ENCODE results near the gene DCX.
"Not testable (repeated sequence)": the region's sequence is repeated elsewhere in the genome, so short reads cannot be mapped to it uniquely, and the experiment has no call there.

The DCX gene

DNA sequence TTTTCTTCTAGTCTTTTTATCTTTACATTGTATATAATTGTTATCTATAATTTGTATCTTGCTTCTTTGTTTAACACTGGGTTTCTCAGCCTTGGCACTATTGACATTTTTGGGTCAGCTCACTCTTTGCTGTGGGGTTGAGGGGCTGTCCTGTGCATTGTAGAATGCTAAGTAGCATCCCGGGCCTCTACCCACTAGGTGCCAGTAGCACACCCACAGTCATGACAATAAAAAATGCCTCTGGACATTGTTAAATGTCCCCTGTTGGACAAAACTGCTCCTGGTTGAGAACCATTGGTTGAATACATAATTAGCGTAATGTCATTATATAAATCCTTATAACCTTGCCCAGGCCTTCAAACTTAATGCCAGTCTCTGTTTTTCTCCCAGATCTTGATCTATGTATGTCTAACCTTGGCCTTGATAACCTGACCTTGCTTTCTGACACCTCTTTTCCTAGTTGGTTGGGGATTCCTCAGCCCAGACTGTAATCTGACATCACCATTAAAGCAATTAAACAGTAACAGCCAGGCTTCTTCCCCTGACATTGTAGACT is 46.1 kb downstream of the DCX start:
- no peak for DNase-seq (ENCODE audit: low read depth)

DNA sequence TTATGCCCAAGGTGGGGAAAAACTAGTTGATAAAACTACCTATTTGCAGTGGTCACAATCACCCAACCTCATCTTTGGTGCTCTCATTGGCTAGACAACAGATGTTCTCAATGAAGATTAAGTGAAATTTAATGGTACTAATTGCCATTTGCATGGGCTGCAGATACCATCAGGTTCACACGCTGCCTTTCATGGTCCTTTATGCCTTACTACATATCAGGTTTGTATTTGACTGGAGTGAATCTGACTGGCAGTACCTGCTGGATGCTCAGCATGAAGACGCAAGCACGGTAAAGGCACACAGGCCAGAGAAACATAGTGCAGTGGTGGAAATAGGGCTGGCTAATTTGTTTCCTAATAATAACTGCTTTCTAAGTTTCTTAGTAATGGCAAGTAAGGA is 48.3 kb downstream of the DCX start:
- DNase-seq (ENCODE audit: low read depth): no peak

DNA sequence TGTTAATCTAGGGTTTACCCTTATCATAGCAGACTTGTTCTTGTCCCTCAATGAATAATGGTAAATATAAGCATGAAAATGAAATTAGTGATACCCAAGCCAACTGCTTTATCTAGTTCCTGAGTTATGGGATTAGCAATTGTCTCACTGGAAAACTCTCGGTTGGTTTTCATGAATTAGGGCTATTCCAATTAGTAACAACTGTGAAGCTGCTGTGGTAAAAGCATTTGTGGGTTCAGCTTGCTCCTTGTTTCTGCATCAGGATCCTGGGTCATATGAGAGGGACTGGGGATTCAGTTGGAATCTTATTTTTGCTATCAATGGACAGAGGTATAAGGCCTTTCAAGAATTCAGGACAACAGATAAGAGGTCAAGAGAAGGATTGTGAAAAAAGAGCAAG is 50.2 kb downstream of the DCX start:
- DNase-seq (ENCODE audit: low read depth): no peak

DNA sequence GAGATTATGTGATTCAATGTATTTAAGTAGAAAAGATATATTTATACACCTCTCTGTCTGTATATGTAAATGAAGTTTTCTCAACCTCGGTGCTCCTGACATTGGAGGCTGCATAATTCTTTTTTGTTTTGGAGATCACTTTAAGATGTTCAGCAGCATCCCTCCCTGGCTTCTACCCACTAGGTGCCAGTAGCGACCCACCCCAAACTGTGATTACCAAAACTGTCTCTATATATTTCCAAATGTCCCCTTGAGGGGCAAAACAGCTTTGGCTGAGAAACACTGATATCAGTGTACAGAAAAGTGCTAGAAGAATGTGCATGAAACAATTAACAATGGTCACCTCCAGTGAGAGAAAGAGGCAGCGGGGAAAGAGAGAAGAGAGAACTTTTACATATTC is 51.2 kb downstream of the DCX start:
- DNase-seq (ENCODE audit: low read depth): no peak

DNA sequence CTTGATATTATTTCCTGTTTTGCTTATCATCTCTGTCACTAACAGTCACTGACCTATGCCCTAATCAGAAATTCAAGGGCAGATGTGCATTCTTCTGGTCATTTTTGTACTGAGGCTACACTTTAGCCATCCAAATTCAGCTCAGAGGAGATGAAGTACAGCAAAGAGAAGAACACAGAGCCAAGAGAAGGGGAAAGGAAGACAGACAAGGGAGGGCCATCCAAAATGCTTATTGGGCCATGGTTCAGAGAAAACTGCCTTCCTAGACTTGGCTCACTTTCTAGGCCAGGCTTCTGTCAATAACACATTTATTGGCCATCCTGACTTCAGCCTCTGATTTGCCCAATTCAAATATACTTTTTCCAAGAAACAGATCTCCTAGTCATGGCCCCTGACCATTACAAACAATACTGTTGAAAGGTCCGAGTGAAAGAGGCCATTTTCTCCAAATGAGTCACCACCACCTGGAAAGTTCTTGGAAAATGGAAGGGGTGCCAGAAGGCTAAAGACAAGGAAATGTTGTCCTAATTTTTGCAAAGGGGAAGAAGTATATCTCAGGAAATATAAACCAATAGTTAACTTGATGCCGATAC is 56.4 kb downstream of the DCX start:
- DNase-seq (ENCODE audit: low read depth): no peak

DNA sequence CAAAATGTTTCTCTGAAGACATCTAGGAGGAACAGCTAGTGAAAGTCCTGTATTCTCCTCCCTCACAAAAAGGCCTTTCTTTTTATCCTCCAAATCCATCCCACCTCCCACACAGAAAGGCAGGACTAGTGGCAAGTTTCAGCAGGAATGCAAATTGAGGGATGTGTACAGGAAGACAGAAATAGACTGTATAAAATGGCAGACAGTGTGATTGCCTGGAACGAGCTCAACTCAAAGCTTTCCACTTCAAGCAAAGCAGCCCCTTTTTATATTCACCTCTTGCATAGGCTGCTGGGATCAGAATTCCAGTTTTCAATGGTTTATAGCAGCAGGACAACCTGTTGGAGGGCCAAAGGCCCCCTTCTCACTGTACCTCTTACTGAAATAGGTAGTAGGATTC is 57.5 kb downstream of the DCX start:
- no peak for DNase-seq (ENCODE audit: low read depth)

DNA sequence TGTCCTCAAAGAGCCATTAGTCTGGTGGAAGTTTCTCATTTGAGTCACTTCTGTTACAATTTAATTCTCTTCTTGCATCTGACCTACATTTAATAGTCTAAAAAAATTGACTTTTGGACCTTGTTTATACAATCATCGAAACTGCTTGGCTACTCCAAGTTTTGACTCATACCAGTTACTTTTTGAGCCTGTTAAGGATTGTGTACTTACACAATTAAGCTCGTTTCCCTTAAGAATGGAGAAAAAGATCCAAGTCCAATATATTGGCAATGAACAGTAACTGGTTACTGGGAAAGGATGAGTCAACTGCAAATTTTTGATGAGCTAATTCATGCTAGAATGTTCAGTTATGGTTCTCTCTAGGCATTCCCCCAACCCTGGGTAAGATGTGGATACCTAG is 58.2 kb downstream of the DCX start:
- DNase-seq (ENCODE audit: low read depth): peak; percentile 34

DNA sequence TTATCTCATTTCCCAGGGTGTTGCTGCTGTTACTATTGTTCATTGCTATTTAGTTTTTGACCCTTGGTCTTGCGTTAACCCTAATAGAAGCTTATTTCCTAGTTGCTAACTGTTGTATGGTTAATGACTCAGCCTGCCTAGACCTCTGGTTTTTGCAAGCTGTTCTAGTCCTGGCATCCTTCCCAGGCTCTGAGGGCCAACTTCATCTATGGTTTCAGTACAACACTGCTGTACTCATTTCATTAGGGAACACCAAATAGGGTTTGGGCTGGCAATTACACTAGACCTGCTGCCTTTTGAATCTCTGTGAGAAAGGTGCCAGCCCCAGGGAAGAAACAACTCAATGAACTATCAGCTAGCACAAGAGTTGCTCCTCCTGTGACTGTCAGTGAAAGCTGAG is 59.6 kb downstream of the DCX start:
- DNase-seq (ENCODE audit: low read depth): peak; percentile 62

DNA sequence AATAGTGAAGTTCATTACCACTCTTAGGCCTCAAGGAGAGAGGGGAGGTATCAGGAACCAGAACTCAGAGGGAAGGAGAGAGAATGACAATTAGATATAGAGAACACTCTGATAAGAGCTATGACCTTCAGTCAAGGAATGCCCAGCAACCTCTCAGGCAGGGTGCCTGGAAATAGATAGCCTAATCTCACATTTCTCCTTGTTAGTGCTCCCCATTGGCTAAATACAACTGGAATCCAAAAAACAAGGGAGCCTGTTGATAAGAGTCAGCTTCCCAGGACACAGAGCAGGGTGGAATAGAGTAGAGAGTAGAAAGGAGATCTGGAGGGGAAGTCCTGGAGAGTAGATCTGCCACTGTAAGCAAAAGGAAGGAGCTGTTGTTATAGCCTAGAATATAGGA is 62.1 kb downstream of the DCX start:
- no peak for DNase-seq (ENCODE audit: low read depth)

DNA sequence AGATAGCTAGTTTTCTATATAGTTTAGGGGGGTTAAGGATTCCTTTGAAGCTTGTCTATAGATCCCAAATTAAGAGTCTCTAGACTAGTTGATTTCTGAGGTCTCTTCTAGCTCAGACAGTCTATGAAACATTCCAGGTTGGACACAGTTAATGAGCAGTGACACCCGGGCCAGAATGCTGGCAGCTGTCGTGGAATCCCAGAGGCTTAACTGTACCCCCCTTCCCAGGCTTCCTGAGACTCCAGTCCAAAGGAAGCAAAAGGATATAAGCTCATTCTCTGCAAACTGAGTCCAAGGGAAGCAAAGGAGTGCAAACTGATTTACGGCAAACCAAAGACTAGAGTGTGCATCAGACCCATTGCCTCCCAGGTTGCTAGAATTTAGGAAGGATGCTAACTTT is 62.9 kb downstream of the DCX start:
- DNase-seq (ENCODE audit: low read depth): no peak

DNA sequence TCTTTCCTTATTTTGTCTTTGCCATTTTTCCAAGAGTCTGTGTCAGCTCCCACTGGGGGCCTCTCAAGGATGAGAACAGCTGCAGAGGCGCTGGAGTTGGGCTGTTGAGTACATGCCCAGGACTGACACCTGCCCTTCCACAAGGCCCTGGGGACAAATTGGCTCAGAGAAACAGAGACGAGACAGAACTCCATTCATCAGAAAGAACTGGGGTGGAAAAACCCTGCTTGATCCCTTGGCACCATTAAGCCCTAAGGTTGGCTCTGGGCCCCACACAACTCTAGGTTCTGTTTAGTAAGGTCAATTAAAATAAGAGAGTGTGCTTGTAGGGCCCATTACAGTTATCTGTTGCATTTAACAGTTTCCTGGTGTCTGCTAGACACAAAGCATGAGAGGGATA is 63.6 kb downstream of the DCX start:
- no peak for DNase-seq (ENCODE audit: low read depth)

DNA sequence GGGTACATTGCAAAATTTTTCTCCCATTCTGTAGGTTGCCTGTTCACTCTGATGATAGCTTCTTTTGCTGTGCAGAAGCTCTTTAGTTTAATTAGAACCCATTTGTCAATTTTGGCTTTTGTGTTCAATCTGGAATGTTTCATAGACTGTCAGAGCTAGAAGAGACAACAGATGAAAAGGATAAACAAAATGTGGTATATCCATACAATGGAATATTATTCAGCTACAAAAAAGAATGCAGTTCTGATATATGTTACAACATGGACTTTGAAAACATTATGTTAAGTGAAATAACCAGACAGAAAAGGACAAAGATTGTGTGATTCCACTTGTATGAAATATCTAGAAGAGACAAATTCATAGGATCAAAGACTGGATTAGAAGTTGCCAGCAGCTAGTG is 65.8 kb downstream of the DCX start:
- DNase-seq (ENCODE audit: low read depth): not testable (repeated sequence)

DNA sequence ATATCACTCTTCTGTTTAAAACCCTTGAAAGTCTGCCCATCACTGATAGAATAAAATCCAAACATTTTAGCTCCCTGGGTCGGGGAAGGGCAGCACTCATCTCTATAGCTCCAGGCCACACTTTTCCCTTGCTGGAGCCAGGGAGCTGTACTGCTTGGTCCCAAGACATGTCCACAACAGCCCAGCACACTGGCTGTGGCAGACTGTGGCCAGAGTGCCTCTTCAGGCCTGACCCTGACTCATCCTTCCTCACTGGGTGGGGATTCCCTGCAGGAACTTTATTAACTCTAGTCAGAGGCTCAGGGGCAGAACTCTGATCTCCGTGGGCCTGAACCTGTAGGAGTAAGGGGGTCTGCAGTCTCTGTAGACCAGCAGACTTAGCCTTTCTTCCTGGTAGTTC is 71.9 kb downstream of the DCX start:
- no peak for DNase-seq (ENCODE audit: low read depth)

DNA sequence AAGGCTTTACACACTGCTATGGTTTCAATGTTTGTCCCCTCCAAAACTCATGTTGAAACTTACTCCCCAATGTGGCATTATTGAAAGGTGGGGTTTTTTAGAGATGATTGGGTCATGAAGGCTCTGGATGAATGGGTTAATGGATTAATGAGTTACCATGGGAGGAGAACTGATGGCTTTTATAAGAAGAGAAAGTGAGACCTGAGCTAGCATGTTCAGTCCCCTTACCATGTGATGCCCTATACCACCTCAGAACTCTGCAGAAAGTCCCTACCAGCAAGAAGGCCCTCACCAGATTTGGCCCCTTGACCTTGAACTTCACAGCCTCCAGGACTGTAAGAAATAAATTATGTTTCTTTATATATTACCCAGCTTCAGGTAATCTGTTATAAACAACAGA is 72.8 kb downstream of the DCX start:
- no peak for DNase-seq (ENCODE audit: low read depth)

DNA sequence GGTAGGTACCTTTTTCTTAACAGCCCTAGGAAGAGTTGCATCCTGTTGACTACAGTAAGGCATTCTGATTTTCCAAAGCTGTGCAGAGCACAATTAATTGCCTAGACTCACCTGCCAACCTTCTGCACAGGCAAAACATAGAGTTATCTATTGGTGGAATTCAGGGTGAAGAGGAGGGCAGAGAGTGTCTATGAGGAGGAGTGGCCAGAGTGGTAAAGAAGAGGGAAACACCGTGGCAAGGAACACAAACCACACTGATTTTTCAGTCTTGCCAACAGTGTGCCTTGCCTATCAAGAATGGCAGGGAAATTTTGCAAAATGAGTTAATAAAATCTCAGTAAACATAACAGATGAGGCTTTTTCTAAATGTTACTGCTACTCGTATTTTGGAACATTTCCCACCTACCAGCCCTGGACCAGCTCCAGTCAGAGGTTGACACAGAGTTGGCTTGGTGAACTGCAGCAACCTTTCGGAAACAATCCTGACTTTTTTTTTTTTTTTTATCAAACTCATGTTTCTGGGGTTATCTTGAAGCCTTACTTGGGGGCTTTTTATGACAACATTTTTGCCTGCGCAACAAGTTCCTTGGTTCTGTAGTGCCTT is 73.8 kb downstream of the DCX start:
- DNase-seq (ENCODE audit: low read depth): no peak

DNA sequence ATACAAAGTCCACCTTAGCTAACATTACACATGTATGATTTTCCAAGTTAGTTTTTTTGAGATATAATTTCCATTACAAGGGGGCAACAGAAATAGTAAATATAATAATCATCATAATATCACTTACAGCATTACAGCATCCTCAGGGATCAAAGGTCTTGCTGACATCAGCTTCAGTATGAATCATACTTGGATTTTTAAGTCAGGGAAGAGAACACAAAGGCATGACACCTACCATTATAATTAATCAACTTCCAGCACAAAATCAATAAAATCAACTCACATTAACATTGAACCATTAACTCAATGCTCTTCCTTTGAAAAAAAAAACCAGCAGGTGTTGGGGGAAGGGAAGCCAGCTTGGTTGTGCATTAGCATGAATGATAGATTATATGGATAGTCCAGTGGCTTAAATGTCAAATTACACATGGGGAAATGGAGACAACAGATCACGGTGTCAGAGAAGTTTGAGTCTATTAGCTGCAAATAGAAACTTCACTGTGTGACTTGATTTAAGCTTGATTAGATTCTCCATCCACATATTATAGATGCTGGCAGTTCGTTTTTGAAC is 74.8 kb downstream of the DCX start:
- DNase-seq (ENCODE audit: low read depth): no peak

DNA sequence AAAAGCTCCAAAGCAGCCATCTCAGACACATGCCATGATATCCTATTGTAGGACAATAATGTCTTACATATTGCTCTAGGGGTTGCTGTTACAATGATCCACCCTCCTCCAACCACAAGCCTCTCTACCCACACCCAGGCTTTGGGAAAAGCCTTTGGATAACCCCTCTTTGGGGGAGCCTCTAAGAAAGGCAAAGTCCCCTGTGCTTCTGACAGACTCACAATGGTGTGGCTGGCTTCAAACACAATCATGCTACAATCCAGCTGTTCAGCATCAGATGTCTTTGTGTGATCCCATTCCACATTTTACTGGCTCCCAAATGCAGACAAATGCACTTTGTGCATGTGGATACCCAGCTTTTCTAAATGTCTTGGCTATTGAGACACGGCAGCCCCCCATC is 75.9 kb downstream of the DCX start:
- no peak for DNase-seq (ENCODE audit: low read depth)

DNA sequence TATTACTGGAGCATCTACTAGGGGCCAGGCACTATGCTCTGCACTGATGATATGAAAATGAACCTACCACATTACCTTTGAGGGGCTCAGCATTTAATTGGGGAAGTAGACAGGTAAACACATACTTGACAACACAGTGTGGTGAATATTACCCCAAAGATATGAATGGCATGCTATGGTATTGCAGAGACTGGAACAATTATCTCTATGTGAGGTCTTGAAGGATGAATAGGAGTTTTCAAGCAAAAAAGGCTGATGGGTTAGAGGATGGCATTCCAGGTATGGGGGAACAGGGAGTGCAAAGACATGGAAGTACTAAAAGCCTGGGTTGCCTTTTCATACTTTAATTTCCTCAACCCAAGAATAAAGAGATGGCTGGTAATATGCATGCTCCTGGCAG is 82.6 kb downstream of the DCX start:
- DNase-seq (ENCODE audit: low read depth): no peak

DNA sequence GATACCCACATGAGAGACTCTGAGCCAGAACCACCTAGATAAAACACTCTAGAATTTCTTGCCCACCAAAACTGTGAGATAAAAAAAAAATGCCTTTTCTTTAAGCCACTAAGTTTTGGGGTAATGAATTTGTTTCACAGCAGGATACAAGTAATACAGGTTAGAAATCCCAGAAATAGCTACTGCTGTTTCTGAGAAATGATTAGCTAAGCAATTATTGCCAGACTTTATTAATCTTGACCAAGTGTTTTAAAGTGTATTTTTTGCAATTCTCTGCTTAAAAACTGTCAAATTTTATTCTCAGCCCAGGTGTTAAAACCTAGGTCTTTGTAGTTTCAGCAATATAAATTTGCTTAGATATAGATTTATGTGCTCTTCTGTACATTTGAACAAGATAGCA is 83.1 kb downstream of the DCX start:
- no peak for DNase-seq (ENCODE audit: low read depth)

DNA sequence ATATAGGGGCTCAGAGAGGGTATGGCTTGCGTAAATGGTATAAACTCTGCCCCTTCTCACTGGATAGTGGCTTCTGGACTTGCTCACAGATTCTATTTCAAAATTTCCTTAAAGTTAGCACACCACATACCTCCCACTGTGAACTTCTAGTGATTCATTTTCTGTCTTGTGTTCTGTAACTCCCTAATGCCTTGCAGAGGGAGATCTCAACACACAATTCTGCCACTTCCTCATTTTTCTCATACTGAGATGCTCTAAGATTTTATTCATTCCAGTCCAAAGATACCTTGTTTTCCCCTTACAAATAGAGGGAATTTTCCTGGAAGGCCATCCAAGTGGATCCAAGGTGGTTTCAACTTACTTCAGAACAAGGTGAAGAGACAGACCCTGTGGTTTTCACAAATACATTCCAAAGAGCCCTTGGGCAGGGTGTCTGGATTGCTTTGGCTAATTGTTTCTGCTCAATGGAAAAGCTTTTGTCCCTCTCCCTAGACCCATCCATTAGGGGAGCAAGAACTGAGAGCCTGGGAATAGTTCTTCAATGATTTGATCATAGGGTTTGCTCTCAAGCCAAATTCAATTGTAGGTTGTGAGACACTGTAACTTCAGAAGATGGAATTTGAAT is 89.6 kb downstream of the DCX start:
- no peak for DNase-seq (ENCODE audit: low read depth)

DNA sequence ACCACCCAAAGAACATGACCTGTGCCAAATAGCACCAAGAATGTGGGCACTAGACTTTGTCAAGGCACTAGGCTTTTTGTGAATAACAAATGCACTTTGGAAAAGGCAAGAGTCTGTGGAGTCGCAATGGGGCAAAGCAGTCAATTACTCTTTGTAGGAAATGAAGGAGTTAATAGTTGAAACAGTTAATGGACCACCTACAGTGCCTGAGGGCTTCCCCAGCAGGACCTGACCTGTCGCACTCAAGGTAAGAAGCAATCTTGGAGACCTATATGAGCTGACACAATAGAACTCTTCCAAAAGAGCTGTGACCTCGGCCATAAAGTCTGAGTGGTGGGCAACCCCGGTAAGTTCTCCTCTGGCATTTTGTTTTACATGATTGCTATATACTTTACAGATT is 92.5 kb downstream of the DCX start:
- DNase-seq (ENCODE audit: low read depth): no peak

DNA sequence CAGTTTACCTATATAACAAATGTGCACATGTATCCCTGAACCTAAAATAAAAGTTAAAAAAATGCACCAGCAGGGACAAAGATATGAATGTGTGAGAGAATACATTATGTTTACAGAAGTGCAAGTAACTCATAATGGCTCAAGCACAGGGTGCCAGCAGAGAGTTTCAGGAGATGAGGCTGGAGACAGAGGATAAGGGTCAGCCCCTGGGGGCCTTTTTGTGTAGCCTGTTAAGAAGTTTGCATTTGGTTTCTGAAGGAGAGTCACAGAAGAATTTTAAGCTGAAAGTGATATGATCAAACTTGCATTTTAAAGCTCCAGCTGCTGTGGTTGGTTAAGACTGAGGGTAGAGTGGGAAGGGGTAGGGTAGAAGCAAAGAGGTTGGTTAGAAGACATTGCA is 93.1 kb downstream of the DCX start:
- no peak for DNase-seq (ENCODE audit: low read depth)

DNA sequence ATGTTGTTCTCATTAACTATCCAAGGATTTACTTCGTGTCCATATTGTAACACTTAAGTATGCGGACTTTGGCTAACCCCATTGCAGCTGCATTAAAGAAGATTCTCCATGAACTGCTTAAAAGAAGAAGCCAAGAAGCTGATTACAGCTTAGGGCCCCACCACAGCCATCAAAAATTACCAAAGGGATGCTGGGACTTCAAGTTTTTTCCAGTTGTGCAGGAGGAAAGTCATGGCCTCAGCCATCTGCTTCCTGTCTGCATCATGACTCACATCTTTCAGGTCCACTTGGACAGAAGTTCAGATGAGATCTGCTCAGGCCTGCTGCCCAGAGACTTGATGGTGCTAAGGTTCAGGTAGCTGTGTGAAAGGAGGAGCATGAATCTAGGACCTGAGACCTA is 102.9 kb downstream of the DCX start:
- DNase-seq (ENCODE audit: low read depth): no peak

DNA sequence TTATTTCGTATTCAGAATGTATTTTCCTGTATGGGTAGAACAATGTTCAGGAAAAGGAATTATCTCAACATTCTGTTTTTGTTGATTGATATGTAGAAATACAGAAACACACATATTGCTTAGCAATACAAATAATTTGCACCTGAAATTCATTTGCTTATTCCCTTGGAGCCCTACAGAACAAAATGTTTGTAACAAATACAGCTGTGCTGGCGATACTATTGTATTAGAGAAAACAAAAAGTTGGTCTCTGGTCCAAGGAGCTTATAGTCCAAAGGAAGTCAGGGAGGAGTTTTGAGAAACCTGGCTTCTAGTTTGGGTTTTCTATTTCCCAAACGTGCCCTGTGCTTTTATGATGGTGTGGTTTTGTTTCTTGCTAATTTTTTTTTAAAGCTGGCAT is 104.0 kb downstream of the DCX start:
- DNase-seq (ENCODE audit: low read depth): no peak
